K562 (cell line): ENCODE measurements around the gene DGCR8. TPM values are rescaled to one million over a fixed set of nuclear protein-coding genes. Genes with fewer than 3 reads are reported as not detected.

Experiments used
- AFF1 ChIP-seq, 2 experiments: fragments of 450-650 bp; IDR thresholded peaks; 2 replicates each; pipeline ENCODE4 v1.6.1; 2018; ENCODE audit warnings: mild to moderate bottlenecking in 2 of 2, low read depth in 1 of 2; ENCODE audit not compliant: partially characterized antibody in 2 of 2
- BACH1 ChIP-seq: fragments of 200-800 bp; sonication (Bioruptor generic); IDR thresholded peaks from 2 replicates; pipeline ENCODE4 v1.6.1; 2016; ENCODE audit warnings: missing genetic modification characterization, missing compliant biosample characterization
- CHD1 ChIP-seq: fragments of 200-600 bp; sonication (generic); IDR thresholded peaks from one replicate; pipeline ENCODE4 v1.6.1; 2012; ENCODE audit warnings: mild to moderate bottlenecking, moderate library complexity, low read length, inconsistent platforms
- FOXK1 ChIP-seq: sonication (generic); formaldehyde crosslinking; IDR thresholded peaks from 2 replicates; pipeline ENCODE4 v1.8.0; 2022; ENCODE audit warnings: missing genetic modification reagents, mild to moderate bottlenecking, borderline replicate concordance
- GTF2B ChIP-seq: IDR thresholded peaks from 2 replicates; pipeline ENCODE4 v1.6.1; 2011; ENCODE audit not compliant: insufficient read length; ENCODE audit errors: extremely low read depth
- HCFC1 ChIP-seq: IDR thresholded peaks from 2 replicates; pipeline ENCODE4 v1.6.1; 2012; ENCODE audit warnings: low read depth, low read length, improper control_type of control experiment
- MEF2D ChIP-seq: conservative IDR thresholded peaks from 2 replicates; pipeline ENCODE4 v1.6.1; 2016; ENCODE audit warnings: low read depth, missing genetic modification characterization, missing compliant biosample characterization
- NCOA1 ChIP-seq: fragments of 450-650 bp; IDR thresholded peaks from 2 replicates; pipeline ENCODE4 v1.6.1; 2016; ENCODE audit warnings: low read depth
- RERE ChIP-seq: sonication (generic); formaldehyde crosslinking; IDR thresholded peaks from 2 replicates; pipeline ENCODE4 v1.8.0; 2023; ENCODE audit warnings: missing genetic modification reagents, mild to moderate bottlenecking, borderline replicate concordance
- SRSF3 ChIP-seq: fragments of 200-400 bp; formaldehyde crosslinking; IDR thresholded peaks from 2 replicates; pipeline ENCODE4 v1.6.1; 2016; ENCODE audit warnings: mild to moderate bottlenecking, low read length, moderate library complexity; ENCODE audit not compliant: insufficient read depth
- TRIM24 ChIP-seq, 2 experiments: fragments of 450-650 bp; IDR thresholded peaks; 2 replicates each; pipeline ENCODE4 v1.6.1; 2016
- ZC3H11A ChIP-seq: IDR thresholded peaks from 2 replicates; pipeline ENCODE4 v1.6.1; 2012; ENCODE audit warnings: low read depth, low read length, improper control_type of control experiment
- ZFP30 ChIP-seq: fragments of 250-450 bp; sonication (Bioruptor Pico); IDR thresholded peaks from 2 replicates; pipeline ENCODE4 v1.8.0; 2022; ENCODE audit warnings: moderate library complexity, mild to moderate bottlenecking, inconsistent platforms, borderline replicate concordance
- ZNF445 ChIP-seq: fragments of 250-450 bp; sonication (Bioruptor Pico); IDR thresholded peaks from 2 replicates; pipeline ENCODE4 v1.4.0; 2020; ENCODE audit warnings: low read depth, mild to moderate bottlenecking, moderate library complexity
- ZNF696 ChIP-seq: fragments of 250-450 bp; sonication (Bioruptor Pico); conservative IDR thresholded peaks from 2 replicates; pipeline ENCODE4 v1.4.0; 2020; ENCODE audit warnings: mild to moderate bottlenecking, moderate library complexity
- polyA plus RNA-seq, 8 experiments: library from polyadenylated mRNA; depleted of rRNA in 4 of 8; stranded (reverse) in 5 of 8; unstranded in 3 of 8; fragments of >200 nt; fragmentation: Nextera tagmentation in 2 of 8; fragmentation: Illumina TruSeq in 1 of 8; extraction: Ambion mirVana in 2 of 8; extraction: Trizol in 1 of 8; gene quantifications; 2 replicates each; pipeline versions ENCODE4 v1.2.1 to v1.2.3, GENCODE V29; 2011 to 2014; ENCODE audit warnings: inconsistent platforms in 1 of 8, missing spikeins in 1 of 8
- total RNA-seq, 7 experiments: library from RNA; depleted of rRNA in 6 of 7; stranded (reverse); fragments of >200 nt in 6 of 7; fragmentation: Illumina TruSeq in 2 of 7; extraction: Trizol in 2 of 7; gene quantifications; 2 replicates each; pipeline versions ENCODE4 v1.2.1 to v1.2.3, GENCODE V29; 2011 to 2021; ENCODE audit warnings: low replicate concordance in 1 of 7

Gene DGCR8
- total and polyA plus RNA-seq, 9 of the 15 experiments (the other 6 are each of a cell fraction or from before 2014, with no cell fraction given) = 5.9 to 144 (median 80.1) TPM

GRCh38 chr22:20111045-20111688, 31.1 kb downstream of the DGCR8 start (continued):
- peak in 1 of 2 experiments; percentile 28 for TF ChIP-seq AFF1 (IDR thresholded peaks at IDR 0.05; ENCODE audit: low read depth in 1 of 2, partially characterized antibody in 2 of 2)
- TF ChIP-seq SRSF3 = no peak
- no peak for TF ChIP-seq FOXK1 (CRISPR knock-in tag)
- 0 out of 4 replicates have a peak, but pooled peaks of 1 of the 2 experiments have one; percentile 37 for TF ChIP-seq TRIM24 (IDR thresholded peaks at IDR 0.05)
- TF ChIP-seq BACH1 (tag) = no peak
- no peak for TF ChIP-seq HCFC1
- 0 out of 2 replicates have a peak, but pooled peaks have one; percentile 70 for TF ChIP-seq ZC3H11A
- TF ChIP-seq CHD1 = no peak
- TF ChIP-seq GTF2B = no peak
- no peak for TF ChIP-seq MEF2D (tag)
- TF ChIP-seq ZNF696 (CRISPR knock-in tag) = peak; percentile 55; the same call in 1 of the 2 replicates
- no peak for TF ChIP-seq NCOA1
- no peak for TF ChIP-seq ZFP30 (CRISPR knock-in tag)
- TF ChIP-seq ZNF445 (CRISPR knock-in tag) = no peak
- no peak for TF ChIP-seq RERE (CRISPR knock-in tag)
